ENCODE data around the gene MED9.

GRCh38 chr17:17504341-17505140, 27.7 kb downstream of the MED9 start:
- TF ChIP-seq ZNF121 (tag by site-specific recombination; IDR thresholded peaks at IDR 0.05), result no peak
- no peak for TF ChIP-seq ZNF324 (tag by site-specific recombination; IDR thresholded peaks at IDR 0.05)
- no peak for TF ChIP-seq CTCF (tag by site-specific recombination; IDR thresholded peaks at IDR 0.05)
- TF ChIP-seq MYNN (tag by site-specific recombination; IDR thresholded peaks at IDR 0.05; ENCODE audit: borderline replicate concordance), result no peak
- no peak for TF ChIP-seq ZNF639 (tag by site-specific recombination; IDR thresholded peaks at IDR 0.05)
- TF ChIP-seq ZNF513 (tag by site-specific recombination; IDR thresholded peaks at IDR 0.05), result no peak
